Measurements from ENCODE around the gene MRPL24. TPM values are rescaled to one million over a fixed set of nuclear protein-coding genes. Genes with fewer than 3 reads are reported as not detected.

Gene MRPL24
- total RNA-seq, 1 donor = 42.8 TPM

DNA sequence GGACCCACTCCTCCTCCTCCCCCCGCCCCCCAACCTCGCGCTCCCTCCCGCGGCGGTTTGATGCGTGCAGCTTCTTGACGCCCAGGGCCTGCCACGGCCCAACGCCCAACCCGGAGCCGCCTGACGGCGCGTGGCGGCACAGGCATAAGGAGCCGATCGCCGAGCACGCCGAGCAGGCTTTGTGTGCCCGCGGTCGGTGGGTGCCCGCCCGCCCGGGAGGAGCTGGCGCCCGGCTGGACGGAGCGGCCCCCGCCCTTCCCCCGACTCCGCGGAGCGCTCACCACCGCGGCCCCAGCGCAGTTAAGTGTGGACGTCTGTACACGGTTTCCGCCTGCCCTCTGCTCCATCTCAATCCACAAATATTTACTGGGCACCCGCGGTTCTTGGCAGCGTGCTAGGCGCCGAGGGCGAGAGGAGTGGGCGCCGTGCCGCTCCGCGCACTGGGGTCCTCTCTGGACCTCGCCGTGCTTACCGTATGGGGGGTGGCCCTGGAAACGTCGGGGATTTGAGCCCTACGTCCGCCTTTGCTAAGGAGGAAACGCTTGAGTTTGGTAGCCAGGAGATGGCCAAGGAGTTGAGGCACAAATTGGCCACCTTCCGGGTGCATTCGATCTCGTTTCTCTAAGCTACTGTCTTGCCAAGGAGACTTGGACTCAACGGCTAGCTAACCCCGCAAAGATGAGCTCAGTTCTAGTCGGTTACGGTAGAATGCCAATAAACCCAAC is 11.0 kb upstream of the MRPL24 start:
- peak; percentile 93 for DNase-seq (ENCODE audit: low read depth)
- TF ChIP-seq, protein P1, sequence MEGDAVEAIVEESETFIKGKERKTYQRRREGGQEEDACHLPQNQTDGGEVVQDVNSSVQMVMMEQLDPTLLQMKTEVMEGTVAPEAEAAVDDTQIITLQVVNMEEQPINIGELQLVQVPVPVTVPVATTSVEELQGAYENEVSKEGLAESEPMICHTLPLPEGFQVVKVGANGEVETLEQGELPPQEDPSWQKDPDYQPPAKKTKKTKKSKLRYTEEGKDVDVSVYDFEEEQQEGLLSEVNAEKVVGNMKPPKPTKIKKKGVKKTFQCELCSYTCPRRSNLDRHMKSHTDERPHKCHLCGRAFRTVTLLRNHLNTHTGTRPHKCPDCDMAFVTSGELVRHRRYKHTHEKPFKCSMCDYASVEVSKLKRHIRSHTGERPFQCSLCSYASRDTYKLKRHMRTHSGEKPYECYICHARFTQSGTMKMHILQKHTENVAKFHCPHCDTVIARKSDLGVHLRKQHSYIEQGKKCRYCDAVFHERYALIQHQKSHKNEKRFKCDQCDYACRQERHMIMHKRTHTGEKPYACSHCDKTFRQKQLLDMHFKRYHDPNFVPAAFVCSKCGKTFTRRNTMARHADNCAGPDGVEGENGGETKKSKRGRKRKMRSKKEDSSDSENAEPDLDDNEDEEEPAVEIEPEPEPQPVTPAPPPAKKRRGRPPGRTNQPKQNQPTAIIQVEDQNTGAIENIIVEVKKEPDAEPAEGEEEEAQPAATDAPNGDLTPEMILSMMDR (IDR thresholded peaks at IDR 0.05; ENCODE audit: insufficient read depth, low read length) = no peak
- H3K4me3 ChIP-seq (ENCODE audit: low read depth, low read length) = peak overlapping the region; percentile 93

DNA sequence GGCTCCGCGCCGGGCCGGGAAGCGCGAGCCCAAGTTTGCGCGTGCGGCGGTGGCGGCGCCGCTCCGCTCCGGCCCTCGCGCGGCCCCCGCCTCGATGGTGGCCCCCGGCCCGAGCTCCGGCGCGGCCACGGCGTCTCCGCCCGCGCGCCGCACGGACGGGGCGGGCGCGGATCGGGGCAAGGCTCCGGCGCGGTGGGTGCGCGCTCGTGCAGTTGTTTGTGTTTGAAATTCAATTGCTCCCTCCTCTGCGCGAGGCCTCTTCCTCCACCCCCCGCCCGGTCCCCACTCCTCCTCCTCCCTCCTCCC is 10.5 kb upstream of the MRPL24 start, which contains the start of gene HDGF:
HDGF (minus strand) TSS at position 225 of the 306 bp plus-strand sequence. CDS start 246 bp downstream, outside the sequence.
- no peak for DNase-seq (ENCODE audit: low read depth)
- peak within 1 kb of the TSS; percentile 93 for H3K4me3 ChIP-seq (ENCODE audit: low read depth, low read length)
- TF ChIP-seq, protein P1 (IDR thresholded peaks at IDR 0.05; ENCODE audit: insufficient read depth, low read length) = no peak

DNA sequence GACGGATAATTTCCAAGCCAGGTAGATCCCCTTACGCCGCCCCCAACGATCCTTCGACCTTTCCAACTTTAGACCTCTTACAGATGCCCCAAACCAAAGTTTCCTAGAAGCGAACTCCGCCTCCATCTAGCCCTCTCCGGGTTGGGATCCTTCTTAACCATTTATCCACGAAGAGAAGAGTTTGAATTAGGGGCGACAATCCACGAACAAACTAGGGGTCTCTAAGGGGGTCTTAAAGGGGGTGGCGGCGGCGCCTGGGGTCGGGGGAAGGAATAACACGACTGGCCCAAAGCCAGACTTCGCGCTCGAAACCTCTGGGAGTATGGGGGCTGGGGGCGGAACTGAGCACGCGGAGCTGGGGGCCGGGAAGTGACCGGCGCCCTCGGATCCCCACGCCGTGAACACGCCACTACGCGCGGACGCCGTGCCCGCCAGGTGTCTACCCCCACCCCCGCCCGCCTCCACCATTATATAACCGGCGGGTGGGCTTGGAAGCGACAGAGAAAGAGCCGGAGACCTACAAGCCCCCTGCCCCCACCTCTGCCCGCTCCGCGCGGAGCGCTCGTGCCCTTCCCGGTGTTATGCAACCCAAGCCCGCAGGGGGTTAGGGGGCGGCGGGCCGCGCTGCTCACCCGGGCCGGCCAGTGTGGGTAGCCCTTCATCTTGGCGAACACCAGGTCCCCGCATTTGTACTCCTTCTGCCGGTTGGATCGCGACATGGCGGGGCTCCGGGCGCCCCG is 10.0 kb upstream of the MRPL24 start:
- peak; percentile 25 for DNase-seq (ENCODE audit: low read depth)

DNA sequence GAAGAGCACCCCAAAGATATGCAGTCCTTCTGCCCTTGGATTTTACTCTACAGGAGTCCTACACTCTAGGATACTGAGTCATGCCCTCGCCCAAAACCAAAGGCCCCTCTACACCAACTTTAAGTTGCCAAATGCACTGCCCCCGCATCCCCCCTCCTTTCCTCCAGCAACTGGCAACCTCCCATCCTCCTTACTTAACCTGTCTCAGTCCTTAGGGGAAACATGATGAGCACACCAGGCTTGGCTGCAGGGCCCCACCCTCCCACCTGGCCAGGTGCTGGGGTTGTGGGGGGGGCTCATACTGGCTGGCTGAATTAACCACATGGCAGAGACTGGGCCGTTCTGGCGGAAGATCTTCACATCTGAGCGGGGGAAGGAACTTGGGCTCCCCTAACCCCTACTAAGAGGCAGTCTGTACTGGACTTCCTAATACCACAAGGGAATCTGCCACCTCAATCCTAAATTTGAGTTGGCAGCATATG is 9.3 kb upstream of the MRPL24 start:
- DNase-seq (ENCODE audit: low read depth) = peak; percentile 23

More for the DNA sequence above, 10.0 kb upstream of the MRPL24 start:
- H3K4me3 ChIP-seq (ENCODE audit: low read depth, low read length) = peak overlapping the region; percentile 93
- TF ChIP-seq, protein P1 (IDR thresholded peaks at IDR 0.05; ENCODE audit: insufficient read depth, low read length) = no peak

DNA sequence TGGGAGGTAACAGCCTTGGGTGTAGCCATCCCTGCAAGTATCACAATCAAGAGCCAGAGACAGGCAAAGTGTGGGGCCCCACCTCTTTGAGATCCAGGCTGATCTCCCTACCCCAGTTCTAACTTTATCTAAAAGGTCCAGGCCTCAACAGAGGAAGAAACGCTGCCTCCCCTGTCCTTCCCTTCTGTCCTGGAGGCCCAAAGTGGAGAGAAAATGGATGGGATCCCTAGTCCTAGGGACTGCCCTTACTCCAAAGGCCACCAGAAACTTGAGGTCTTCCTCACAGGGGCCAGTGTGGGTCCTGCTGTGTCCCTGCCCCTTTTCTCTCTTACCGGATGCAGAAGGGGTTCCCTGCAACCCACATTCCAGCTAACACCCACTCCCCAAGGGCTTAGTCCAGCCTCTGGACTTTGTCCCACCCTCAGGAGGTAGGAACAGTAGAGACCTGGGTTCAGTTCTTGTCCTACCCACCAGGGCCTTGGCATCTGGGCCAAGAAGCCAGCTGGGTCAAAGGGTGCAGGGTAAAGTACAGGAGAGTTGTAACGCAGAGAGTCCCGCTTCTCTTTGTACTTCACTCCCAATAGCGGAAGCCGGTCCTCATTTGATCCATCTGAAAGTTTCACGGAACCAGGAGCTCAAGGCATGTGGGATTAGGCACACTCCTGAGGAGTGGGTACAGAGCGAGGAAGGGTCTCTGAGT is 8.7 kb upstream of the MRPL24 start:
- peak overlapping the region; percentile 93 for H3K4me3 ChIP-seq (ENCODE audit: low read depth, low read length)
- TF ChIP-seq, protein P1 (IDR thresholded peaks at IDR 0.05; ENCODE audit: insufficient read depth, low read length) = no peak
- no peak for DNase-seq (ENCODE audit: low read depth)

More for the DNA sequence above, 9.3 kb upstream of the MRPL24 start:
- peak overlapping the region; percentile 93 for H3K4me3 ChIP-seq (ENCODE audit: low read depth, low read length)
- TF ChIP-seq, protein P1 (IDR thresholded peaks at IDR 0.05; ENCODE audit: insufficient read depth, low read length) = no peak

DNA sequence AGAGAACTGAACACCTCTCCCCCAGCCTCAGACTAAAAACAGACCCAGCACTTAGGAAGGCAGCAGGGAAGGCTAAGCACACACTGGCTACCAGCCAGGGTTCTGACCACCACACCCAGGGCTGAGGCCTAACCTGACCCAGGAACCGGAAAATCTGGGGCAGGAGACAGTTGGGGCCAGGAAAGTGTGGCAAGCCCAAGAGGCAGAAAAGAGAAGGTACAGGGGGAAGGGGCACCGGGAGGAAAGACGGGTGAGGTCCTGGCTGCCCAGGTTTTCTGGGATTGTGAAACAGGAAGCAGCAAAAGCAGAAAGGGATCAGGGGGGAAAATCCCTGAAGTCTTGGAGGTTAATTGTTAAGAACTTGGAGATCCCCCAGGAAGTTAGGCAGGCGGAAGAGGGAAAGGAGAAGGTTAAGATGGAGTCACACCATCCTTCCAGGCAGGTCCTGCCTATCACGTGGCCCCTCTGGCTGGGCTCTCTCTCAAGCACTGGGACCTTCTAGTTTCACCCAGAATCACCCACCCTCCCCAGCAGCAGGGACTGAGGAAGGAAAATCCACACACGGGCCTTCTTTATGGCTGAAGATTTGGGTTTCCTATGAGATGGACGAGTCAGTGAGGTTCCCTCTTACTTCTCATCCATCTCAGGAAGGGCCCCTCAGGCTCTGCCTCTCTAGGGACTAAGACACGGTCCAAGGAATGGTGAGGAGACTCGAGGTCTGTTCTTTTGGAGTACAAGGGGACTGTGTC is 8.0 kb upstream of the MRPL24 start:
- TF ChIP-seq, protein P1 (IDR thresholded peaks at IDR 0.05; ENCODE audit: insufficient read depth, low read length) = no peak
- peak; percentile 72 for DNase-seq (ENCODE audit: low read depth)
- peak overlapping the region; percentile 93 for H3K4me3 ChIP-seq (ENCODE audit: low read depth, low read length)
